GM21737 (cell line): ENCODE data around the gene MX1.
A peak's percentile ranks its signal among the peaks of the same experiment; 100 is the strongest.

Experiments used
- ATAC-seq: cut with Tn5 transposase; IDR thresholded peaks from one replicate; pipeline ENCODE4 v1.9.1; 2021; ENCODE audit warnings: mild to moderate bottlenecking, moderate library complexity; ENCODE audit not compliant: unreplicated experiment

The MX1 gene

DNA sequence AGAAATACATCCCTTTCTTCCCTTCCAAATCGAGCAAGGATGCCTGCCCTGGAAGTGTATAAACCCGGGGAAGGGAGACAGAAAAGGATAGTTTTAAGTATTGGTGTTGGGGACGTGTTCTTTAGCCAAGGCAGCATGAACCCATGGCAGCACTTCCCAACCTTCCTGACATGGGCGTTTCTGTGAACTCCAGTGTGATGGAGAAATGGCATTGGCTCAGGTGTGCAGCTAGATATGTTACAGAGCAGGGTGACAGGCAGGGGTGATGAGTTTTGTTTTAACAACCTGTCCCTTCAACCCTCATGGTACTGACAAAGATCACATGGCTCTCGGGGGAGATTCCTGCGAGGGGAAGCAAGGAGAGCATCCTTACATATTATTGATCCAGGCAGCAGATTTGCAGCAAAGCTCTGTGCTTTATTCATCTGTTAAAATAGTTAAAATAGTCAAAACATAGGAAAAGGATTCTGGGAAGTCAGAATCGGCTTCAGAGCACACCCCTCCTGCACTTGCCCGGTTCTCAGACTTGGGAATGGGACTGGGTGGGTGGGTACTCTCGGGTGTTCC is 4.0 kb downstream of the MX1 start:
- no peak for ATAC-seq

DNA sequence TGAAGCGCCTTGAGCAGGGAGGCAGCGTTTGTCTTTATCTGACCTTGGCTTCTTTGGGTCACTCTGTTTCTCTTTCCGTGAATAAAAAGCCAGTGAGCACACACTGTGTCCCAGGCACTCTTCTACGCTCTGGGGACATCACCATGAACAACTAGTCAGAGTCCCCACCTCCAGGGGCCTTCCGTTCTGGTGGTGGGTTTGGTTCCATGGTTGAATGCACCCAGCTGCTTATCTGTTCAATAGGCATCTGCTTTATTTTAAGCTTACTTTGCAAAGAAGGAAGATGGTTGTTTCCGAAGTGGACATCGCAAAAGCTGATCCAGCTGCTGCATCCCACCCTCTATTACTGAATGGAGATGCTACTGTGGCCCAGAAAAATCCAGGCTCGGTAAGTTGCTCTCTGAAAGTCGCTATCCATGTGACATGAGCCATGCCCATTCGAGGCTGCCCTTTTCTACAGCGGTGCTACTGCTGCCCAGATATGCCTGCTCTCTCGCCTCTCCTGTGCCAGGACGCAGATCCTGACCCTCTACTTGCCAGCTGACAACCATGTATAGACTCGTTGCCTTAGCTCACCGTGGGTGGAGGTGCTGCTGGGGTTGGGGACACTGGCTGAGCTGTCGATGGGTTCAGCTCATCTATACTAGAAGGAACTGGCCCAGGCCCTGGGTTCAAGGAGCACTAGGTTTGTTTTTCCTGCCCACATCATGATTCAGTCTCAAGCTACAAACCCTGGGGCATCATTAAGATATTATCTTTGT is 5.9 kb downstream of the MX1 start:
- peak; percentile 75 for ATAC-seq

DNA sequence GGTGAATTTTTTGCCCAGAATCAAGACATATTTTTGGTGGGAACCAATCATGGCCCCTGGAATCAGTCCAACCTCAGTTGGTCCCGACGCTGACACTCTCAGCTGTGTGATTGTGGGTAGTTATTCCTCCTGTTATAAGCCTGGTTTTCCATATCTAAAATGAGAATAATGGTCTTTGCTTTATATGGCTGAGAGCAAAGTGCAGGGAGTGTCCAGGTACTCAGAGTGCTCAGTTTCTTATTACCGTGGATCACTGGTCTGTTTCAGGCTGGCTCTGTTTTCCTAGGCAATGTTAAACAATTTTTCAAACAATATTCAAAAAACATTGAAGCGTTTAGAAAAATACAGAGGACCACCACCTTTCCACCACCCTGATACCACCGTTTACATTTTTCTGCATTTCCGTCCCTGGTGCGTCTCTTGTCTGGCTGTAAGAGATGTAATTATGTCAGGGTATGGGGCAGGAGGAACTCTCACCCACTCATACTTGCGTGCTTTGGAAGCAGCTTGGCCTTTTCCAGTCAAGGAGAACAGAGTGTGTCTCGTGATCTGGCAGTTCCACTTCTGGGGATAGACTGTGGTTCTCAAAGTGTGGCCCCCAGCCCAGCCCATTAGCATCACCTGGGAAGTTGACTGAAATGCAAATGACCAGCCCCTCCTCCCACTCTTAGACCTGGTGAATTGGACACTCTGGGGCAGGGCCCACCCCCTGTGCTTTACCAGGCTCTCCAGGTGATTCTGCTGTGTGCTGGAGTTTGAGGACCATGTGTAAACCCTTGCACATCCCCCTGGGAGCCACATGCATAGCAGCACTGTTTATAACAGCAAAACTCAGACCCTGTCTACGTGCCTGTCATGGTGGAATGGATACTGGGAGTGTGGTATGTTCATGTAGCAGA is 6.8 kb downstream of the MX1 start:
- no peak for ATAC-seq

- ATAC-seq = no peak
These were observed 7.5 kb downstream of the MX1 start for GRCh38 chr21:41433566-41433965.

GRCh38 chr21:41435706-41436105 is 9.7 kb downstream of the MX1 start:
- ATAC-seq = no peak

GRCh38 chr21:41437729-41438128 is 11.7 kb downstream of the MX1 start:
- no peak for ATAC-seq

DNA sequence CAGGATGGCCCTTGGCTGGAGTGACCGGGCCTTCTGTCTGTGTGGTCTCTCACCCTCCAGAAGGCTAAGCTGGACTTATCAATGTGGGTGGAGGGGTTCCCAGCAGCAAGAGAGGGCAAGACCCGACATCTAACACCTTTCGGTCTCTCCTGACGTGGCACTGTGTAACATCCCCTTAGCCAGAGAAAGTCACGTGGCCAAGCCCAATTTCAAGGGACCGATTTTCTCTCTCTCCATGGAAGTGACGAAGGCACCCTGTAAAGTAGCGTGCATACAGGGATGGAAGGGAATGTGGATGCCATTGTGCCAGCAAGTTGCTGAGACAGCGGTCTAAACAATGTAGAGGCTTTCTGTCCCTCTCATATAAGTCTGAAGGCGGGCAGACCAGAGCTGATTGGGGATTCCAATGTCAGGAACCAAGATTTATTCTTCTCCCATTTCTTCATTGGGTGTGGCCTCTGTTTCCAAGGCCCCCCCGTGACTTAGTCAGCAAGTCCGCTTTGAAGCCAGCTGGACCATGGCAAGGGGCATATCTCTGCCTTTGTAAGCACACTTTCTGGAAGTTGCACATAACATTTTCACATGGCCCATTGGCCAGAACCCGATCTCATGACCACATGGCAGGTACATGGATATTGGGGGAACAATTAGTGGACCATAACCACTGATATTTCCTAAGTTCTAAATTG is 12.5 kb downstream of the MX1 start:
- no peak for ATAC-seq

DNA sequence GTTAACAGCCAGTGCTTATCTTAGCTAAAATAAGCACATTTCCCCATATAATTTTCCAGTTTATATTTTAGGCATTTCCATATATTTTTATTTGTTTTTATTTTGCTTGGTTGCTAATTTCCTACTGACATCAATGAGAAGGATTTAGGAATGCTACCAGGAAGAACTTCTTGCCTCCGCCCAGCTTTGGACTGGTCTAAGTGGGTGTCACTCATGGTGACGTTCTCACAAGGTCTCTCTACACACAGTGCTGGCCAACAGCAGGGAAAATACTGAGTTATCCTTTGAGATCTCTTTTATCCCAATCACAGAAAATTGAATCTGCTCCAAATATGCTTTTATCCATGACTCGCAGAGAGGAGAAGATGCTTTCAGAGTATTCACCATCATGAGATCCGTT is 13.2 kb downstream of the MX1 start:
- no peak for ATAC-seq

- ATAC-seq = no peak
These were observed 15.5 kb downstream of the MX1 start for GRCh38 chr21:41441546-41441945.

- ATAC-seq = no peak
These were observed 16.6 kb downstream of the MX1 start for GRCh38 chr21:41442481-41443186.

DNA sequence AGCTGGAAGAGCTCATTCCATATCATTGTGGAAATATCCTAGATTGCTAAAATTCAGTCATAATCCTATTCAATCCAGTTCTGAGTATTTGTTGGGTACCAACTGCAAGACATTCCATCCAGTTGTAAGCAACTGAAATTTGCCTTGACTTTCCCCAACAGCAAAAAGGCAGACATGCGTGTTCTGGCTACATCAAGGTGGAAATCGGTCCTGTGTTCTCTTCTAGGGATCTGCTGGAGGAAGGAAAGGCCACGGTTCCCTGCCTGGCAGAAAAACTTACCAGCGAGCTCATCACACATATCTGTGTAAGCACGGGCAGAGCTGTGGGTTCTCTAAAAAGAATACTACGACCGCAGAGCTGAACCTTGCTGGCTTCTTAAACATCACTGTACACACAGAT is 17.5 kb downstream of the MX1 start:
- ATAC-seq = no peak

DNA sequence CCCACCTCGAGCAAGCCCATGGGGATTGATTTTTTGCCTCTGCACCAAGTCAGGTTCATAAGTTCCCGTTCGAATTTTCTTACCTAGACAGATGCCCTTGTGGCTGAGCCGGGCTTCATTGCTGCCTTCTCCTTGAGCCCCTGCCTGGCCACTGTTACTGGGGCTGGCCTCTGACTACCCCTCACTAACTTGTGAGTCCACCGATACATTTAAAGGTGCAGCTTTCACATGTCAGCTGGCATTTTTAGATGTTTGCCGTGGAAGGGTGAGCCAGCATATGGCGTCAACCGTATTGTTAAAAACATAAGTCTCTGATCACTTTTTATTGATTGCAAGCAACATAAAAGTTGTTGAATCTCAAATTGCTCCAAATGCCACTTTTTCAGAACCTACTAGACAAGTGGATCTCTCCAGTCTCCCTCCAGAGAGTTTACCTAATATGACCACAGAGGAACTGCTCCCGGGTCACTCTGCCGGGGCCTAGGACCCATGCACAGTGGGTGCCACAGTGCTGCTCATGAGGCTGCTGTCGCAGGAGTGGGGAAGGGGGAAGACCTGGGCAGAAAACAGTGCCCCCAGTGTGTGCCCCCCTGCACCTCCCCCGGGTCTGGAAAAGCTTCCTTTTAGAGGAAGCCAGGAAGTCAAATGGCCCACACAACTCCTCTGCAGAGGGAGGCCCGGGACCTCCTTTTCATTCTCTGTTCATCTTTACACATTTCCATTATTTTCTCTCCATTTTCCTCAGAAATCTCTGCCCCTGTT is 18.8 kb downstream of the MX1 start:
- no peak for ATAC-seq

- no peak for ATAC-seq
These were observed 19.4 kb downstream of the MX1 start for GRCh38 chr21:41445465-41445862.

DNA sequence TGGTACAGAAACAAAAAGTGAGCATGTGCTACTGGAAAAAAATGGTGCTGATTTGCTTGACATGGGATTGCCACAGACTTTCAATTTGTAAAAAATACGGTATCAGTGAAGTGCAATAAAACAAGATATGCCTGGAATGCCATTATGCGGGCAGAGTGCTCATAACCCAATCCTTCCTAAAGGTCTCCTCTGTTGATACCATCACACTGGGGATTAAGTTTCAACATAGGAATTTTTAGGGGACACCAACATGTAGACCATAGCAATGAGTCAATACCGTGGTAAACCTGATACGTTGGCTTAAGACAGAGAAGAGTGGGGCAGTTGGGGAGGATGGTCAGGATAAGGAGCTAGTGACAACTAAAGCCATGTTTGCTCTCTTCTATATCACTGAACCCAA is 20.5 kb downstream of the MX1 start:
- no peak for ATAC-seq

GRCh38 chr21:41447356-41447755 is 21.3 kb downstream of the MX1 start:
- ATAC-seq = no peak

DNA sequence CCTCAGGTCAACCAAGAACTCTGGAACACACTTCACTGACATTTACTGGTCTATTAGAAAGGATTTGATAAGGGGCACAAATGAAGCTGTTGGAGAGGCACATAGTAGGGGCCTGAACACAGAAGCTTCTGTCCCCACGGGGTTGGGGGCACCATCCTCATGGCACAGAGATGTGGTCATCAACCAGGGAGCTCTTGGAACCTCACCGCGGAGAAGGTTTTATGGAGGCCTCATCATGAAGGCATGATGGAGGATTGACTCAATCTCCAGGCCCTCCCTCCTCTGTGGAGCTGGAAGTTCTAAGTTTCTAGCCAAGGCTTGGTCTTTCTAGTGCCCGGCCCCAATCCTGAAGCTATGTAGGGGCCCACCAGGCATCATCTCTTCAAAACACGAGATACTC is 23.6 kb downstream of the MX1 start:
- no peak for ATAC-seq

- no peak for ATAC-seq
These were observed 26.0 kb downstream of the MX1 start for GRCh38 chr21:41451753-41452676.

GRCh38 chr21:41453198-41453597 is 27.2 kb downstream of the MX1 start:
- no peak for ATAC-seq

- ATAC-seq = no peak
These were observed 27.7 kb downstream of the MX1 start for GRCh38 chr21:41453761-41454160.
